ENCODE data around the gene THAP10. TPM values are rescaled to one million over a fixed set of nuclear protein-coding genes. Genes with fewer than 3 reads are reported as not detected.
A peak's percentile ranks its signal among the peaks of the same experiment; 100 is the strongest.
"Not testable (repeated sequence)": the region's sequence is repeated elsewhere in the genome, so short reads cannot be mapped to it uniquely, and the experiment has no call there.

The THAP10 gene
- total RNA-seq, 4 donors from 2014 or later = 2.2 to 14.9 (median 8.3) TPM; not detected in 1

DNA sequence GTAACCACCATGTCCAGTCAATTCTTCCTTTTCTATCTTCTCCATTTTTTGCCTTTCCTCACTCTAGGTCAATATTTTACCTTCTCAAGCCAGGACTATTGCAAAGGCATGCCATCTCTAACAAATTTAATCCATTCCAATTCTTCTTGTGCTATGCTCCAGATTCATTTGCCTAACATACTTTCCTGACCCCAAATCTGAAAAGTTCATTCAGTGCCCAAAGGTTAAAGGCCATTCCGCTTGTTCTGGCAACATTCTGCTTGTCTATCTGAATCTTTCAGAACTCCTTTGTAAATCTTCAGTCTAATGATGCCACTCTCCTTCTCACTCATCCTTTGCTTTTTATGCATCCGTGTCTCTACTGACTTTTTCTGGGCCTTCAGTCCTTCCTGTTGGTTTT is 15.6 kb downstream of the THAP10 start:
- Histone ChIP-seq H3K36me3 (no peaks in the 10 kb centered on the region), H3K4me1 (no peaks in the 10 kb centered on the region), H3K27me3 (peaks cover 12% of the 10 kb centered on the region), H3K27ac (no peak overlapping the region), H3K9me3 (no peaks in the 10 kb centered on the region), H3K4me3 (no peak overlapping the region)
- intact Hi-C loops (cut with DNase I; ENCODE audit: low total_unique reads) (no loop called here), in situ Hi-C loops (cut with MboI; ENCODE audit: low pct_ligation_motif_present in 1 of 4, low pct_unique_long_range_greater_than_20kb in 1 of 4, low sequenced_read_pairs in 3 of 4) (no loop called here)
- no peak for DNase-seq
- 58 to 66% methylated on average over 2 of the region's 2 CpGs for WGBS, 2 donors (ENCODE audit: low coverage in 1 of 2)
- TF ChIP-seq POLR2AphosphoS5 (IDR thresholded peaks at IDR 0.05) (no peak), EP300 (IDR thresholded peaks at IDR 0.05; ENCODE audit: low read depth) (no peak), POLR2A (IDR thresholded peaks at IDR 0.05) (no peak)
- TF ChIP-seq, protein P1, sequence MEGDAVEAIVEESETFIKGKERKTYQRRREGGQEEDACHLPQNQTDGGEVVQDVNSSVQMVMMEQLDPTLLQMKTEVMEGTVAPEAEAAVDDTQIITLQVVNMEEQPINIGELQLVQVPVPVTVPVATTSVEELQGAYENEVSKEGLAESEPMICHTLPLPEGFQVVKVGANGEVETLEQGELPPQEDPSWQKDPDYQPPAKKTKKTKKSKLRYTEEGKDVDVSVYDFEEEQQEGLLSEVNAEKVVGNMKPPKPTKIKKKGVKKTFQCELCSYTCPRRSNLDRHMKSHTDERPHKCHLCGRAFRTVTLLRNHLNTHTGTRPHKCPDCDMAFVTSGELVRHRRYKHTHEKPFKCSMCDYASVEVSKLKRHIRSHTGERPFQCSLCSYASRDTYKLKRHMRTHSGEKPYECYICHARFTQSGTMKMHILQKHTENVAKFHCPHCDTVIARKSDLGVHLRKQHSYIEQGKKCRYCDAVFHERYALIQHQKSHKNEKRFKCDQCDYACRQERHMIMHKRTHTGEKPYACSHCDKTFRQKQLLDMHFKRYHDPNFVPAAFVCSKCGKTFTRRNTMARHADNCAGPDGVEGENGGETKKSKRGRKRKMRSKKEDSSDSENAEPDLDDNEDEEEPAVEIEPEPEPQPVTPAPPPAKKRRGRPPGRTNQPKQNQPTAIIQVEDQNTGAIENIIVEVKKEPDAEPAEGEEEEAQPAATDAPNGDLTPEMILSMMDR (IDR thresholded peaks at IDR 0.05) = no peak

DNA sequence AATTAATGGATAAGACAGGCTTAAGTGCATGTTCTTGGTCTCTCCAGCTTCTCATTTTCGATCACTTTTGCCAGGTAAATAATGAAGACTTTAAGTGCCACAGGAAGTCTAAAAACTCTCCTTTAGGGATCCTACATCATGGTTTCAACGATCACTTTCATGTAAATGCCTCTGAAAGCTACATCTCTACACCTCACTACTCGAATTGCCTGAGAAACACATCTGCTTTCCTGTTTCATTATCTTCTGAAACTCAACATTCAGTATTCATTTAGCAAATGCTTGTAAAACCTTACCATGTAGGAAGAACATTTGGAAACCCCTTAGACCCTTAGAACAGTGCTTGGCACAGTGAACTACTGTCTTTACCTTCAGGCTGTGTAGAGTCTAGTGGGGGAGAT is 16.2 kb downstream of the THAP10 start:
- no peak for DNase-seq
- intact Hi-C loops (cut with DNase I; ENCODE audit: low total_unique reads) = no loop called here
- no peak overlapping the region for H3K27ac ChIP-seq
- 57 to 68% methylated on average over 3 of the region's 3 CpGs for WGBS, 2 donors (ENCODE audit: low coverage in 1 of 2)
- no peaks in the 10 kb centered on the region for H3K9me3 ChIP-seq
- H3K27me3 ChIP-seq = peaks cover 12% of the 10 kb centered on the region
- no peak overlapping the region for H3K4me3 ChIP-seq
- no peaks in the 10 kb centered on the region for H3K36me3 ChIP-seq
- no peak for TF ChIP-seq POLR2A (IDR thresholded peaks at IDR 0.05)
- no peaks in the 10 kb centered on the region for H3K4me1 ChIP-seq
- in situ Hi-C loops (cut with MboI; ENCODE audit: low pct_ligation_motif_present in 1 of 4, low pct_unique_long_range_greater_than_20kb in 1 of 4, low sequenced_read_pairs in 3 of 4) = no loop called here

- intact Hi-C loops (cut with DNase I; ENCODE audit: low total_unique reads) = no loop called here
- in situ Hi-C loops (cut with MboI; ENCODE audit: low pct_ligation_motif_present in 1 of 4, low pct_unique_long_range_greater_than_20kb in 1 of 4, low sequenced_read_pairs in 3 of 4) = no loop called here
- Histone ChIP-seq H3K27ac (no peak overlapping the region), H3K9me3 (no peaks in the 10 kb centered on the region), H3K4me1 (peaks cover 0 to 4% (median under 1%) of the 10 kb centered on the region in 4 donors), H3K27me3 (peaks cover 12% of the 10 kb centered on the region), H3K36me3 (no peaks in the 10 kb centered on the region), H3K4me3 (no peak overlapping the region)
- no peak for TF ChIP-seq EP300 (IDR thresholded peaks at IDR 0.05; ENCODE audit: low read depth)
- TF ChIP-seq, protein P1 (IDR thresholded peaks at IDR 0.05) = peak in 2 of 5 experiments; percentile 11 to 18
- 76% methylated on average over 7 of the region's 7 CpGs for WGBS, 2 donors (ENCODE audit: low coverage in 1 of 2)
- no peak for DNase-seq
These were observed 17.0 kb downstream of the THAP10 start for GRCh38 chr15:70875001-70875782.

- intact Hi-C loops (cut with DNase I; ENCODE audit: low total_unique reads) = no loop called here
- in situ Hi-C loops (cut with MboI; ENCODE audit: low pct_ligation_motif_present in 1 of 4, low pct_unique_long_range_greater_than_20kb in 1 of 4, low sequenced_read_pairs in 3 of 4) = no loop called here
- TF ChIP-seq, protein P1 (IDR thresholded peaks at IDR 0.05) = no peak
- TF ChIP-seq POLR2A (IDR thresholded peaks at IDR 0.05) (no peak), EP300 (IDR thresholded peaks at IDR 0.05; ENCODE audit: low read depth) (no peak), POLR2AphosphoS5 (IDR thresholded peaks at IDR 0.05) (no peak)
- Histone ChIP-seq H3K9me3 (no peaks in the 10 kb centered on the region), H3K36me3 (no peaks in the 10 kb centered on the region), H3K27me3 (peaks cover 12% of the 10 kb centered on the region), H3K4me1 (peaks cover 0 to 7% (median 3%) of the 10 kb centered on the region in 4 donors), H3K4me3 (no peak overlapping the region), H3K27ac (no peak overlapping the region)
- 93 to 100% methylated on average over 1 to 2 of the region's 2 CpGs for WGBS, 2 donors (ENCODE audit: low coverage in 1 of 2)
- DNase-seq = no peak
These were observed 18.8 kb downstream of the THAP10 start for GRCh38 chr15:70873232-70874054.

GRCh38 chr15:70871490-70871889 is 20.7 kb downstream of the THAP10 start:
- H3K4me3 ChIP-seq; intact Hi-C loops (cut with DNase I; ENCODE audit: low total_unique reads); DNase-seq; H3K36me3 ChIP-seq; in situ Hi-C loops (cut with MboI; ENCODE audit: low pct_ligation_motif_present in 1 of 4, low pct_unique_long_range_greater_than_20kb in 1 of 4, low sequenced_read_pairs in 3 of 4); H3K9me3 ChIP-seq; H3K4me1 ChIP-seq; H3K27ac ChIP-seq: not testable (repeated sequence)
- H3K27me3 ChIP-seq = peaks cover 12% of the 10 kb centered on the region
- WGBS, 2 donors (ENCODE audit: low coverage in 1 of 2) = 94 to 95% methylated on average over 3 to 27 of the region's 34 CpGs
